Measurements from ENCODE around the gene TOMM20. TPM values are rescaled to one million over a fixed set of nuclear protein-coding genes. Genes with fewer than 3 reads are reported as not detected.
A peak's percentile ranks its signal among the peaks of the same experiment; 100 is the strongest.

Gene TOMM20
- total RNA-seq, 1 experiment from 2014 or later = 197 TPM

DNA sequence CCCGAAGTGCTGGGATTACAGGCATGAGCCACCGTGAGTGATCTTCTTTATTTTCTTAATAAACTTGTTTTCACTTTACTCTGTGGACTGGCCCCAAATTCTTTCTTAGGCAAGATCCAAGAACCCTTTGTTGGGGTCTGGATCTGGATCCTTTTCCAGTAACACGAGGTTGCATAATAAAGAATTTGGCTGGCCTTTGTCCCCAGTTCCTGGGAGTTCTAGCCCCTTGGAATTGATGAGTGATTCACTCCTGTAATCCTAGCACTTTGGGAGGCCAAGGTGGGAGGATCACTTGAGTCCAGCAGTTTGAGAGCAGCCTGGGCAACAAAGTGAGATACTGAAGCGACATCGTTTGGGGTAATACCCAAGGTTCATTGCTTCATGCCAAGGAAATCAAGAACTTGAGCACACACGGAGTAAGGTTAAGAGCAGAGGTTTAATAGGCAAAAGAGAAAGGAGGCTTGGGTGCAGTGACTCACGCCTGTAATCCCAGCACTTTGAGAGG lies 2.2 kb upstream of the TOMM20 start:
- Histone ChIP-seq H3K23me2 (ENCODE audit: insufficient read length, low read depth, low read length, poor library complexity, severe bottlenecking) (peaks cover 4% of the 10 kb centered on the region), H3K79me2 (ENCODE audit: insufficient read depth, low read length) (peaks cover 26% of the 10 kb centered on the region), H3K9ac (ENCODE audit: extremely low read depth, insufficient read length, low read length) (no peak overlapping the region), H2BK12ac (ENCODE audit: insufficient read length, low read depth, low read length) (no peak overlapping the region), H3K4me2 (ENCODE audit: insufficient read depth, insufficient read length, low read length) (no peak overlapping the region), H2BK5ac (ENCODE audit: insufficient read length, low read length) (no peak overlapping the region), H3K14ac (ENCODE audit: insufficient read depth, low read length) (no peak overlapping the region), H2AFZ (ENCODE audit: low read length) (no peak overlapping the region), H3K18ac (ENCODE audit: insufficient read length, low read depth, low read length) (no peak overlapping the region), H3K27me3 (ENCODE audit: insufficient read depth, low read length) (no peaks in the 10 kb centered on the region), H3K4me1 (ENCODE audit: insufficient read depth, low read length) (no peaks in the 10 kb centered on the region), H2BK120ac (ENCODE audit: low read depth, low read length, poor library complexity, severe bottlenecking) (no peak overlapping the region), H3K27ac (ENCODE audit: insufficient read length, low read depth, low read length) (no peak overlapping the region), H4K20me1 (ENCODE audit: control insufficient read depth, insufficient read depth, insufficient read length) (no peaks in the 10 kb centered on the region), H2AK5ac (ENCODE audit: insufficient read length, low read length) (no peak overlapping the region), H2BK15ac (ENCODE audit: low read depth, low read length) (no peak overlapping the region), H3K9me3 (ENCODE audit: control insufficient read depth, low read depth, low read length) (no peaks in the 10 kb centered on the region), H3T11ph (ENCODE audit: low read length) (no peak overlapping the region), H3K4ac (ENCODE audit: low read depth, low read length) (no peak overlapping the region), H4K5ac (ENCODE audit: insufficient read length, low read depth, low read length) (no peak overlapping the region), H2BK20ac (ENCODE audit: low read depth, low read length, poor library complexity, severe bottlenecking) (no peak overlapping the region), H4K91ac (ENCODE audit: insufficient read length, low read depth, low read length) (no peak overlapping the region), H4K8ac (replicated peaks; ENCODE audit: insufficient read length, low read depth, low read length) (no peak overlapping the region), H3K23ac (ENCODE audit: insufficient read length, low read depth, low read length) (no peak overlapping the region), H3K56ac (ENCODE audit: insufficient read length, low read depth, low read length) (no peak overlapping the region), H3K79me1 (ENCODE audit: insufficient read depth, low read depth, low read length, poor library complexity, severe bottlenecking) (no peaks in the 10 kb centered on the region)
- H3K27me3 Mint-ChIP-seq (ENCODE audit: low read depth) = no peaks in the 10 kb centered on the region
- H3K4me1 Mint-ChIP-seq = peaks cover 11 to 23% of the 10 kb centered on the region in 2 experiments
- no peak for DNase-seq
- 0 out of 5 replicates have a peak, but pooled peaks cover 0 to under 1% of the 10 kb centered on the region in 2 experiments for H3K9me3 Mint-ChIP-seq
- WGBS (ENCODE audit: extremely low coverage, insufficient read length, low lambda C conversion rate) = no CpG with 5 or more reads among the region's 7 CpGs
- peaks cover 36 to 70% (median 64%) of the 10 kb centered on the region in 3 experiments for H3K36me3 Mint-ChIP-seq (ENCODE audit: insufficient read depth in 1 of 3, low read depth in 3 of 3)
- TF ChIP-seq CTCF (conservative IDR thresholded peaks at IDR 0.05) = no peak
- no peak overlapping the region for H3K4me3 Mint-ChIP-seq
- peak overlapping the region in 2 of 3 experiments; percentile 22 to 34; a peak in 1 of 7 replicates for H3K27ac Mint-ChIP-seq

All from H9 (cell line).